NCI-H1930 (cell line): ENCODE data around the gene DHX15.

ENCODE experiments used
- DNase-seq, 2 experiments: peaks; one replicate each; lab custom pipeline; 2025; lab: John Stamatoyannopoulos, UW

Gene DHX15

DNA sequence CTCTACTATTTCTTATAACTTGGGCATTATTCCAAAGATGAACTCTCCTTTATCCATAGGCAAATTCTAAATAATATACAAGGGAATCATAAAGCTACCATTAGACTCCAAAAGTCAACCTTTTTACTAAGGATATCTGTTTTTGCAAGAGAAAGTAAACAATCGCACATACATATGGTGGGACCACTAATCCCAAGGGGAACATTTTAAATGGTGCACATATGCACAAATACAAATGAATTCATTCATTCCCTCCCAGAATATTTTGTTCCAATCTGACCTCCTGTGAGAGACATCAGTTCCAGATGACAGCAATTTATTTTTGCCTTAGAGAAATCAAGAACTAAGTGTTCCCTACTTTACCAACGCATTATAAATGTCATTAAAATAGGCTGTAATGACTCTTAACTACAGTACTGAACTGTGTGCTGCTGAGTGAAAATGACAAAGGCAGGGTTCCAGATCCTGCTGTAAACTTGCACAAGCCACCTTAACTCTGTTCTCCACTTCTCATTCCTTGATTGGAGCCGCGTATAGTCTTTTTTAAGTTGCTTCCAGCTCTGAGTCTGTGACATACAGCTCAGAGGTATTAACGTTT is 2.0 kb downstream of the DHX15 start:
- no peak for DNase-seq

DNA sequence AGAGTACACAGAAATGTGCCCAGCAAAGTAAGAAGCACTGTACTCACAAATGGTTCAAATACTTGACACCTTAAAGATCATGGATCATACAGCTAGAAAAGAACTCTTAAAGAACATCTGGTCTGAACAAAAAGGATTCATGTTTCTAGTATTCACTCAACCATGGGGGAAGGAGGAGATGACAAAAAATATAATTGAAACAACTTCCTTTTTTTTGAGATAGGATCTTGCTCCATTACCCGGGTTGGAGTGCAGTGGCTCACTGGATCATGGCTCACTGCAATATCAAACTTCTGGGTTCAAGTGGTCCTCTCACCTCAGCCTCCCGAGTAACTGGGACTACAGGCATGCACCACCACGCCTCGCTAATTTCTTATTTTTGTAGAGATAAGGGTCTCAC is 6.0 kb downstream of the DHX15 start:
- DNase-seq = no peak

DNA sequence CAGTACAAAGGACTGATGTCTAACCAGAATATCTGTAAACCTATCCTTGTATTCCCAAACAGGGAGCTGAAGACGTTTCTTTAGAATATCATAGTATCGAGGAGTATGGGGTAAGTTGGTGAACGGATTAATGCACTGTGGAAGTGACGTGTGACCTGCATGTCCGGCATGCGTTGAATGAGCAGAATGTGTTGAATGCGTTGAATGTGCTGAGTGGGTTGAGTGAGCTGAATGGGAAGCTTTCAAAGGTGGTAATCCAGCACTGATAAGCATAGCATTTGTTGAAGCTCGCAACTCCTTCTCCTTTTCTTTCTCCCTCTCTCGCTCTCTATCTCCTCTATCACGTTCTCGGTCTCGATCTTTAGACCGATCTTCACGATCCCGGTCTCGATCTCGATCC is 8.1 kb downstream of the DHX15 start:
- no peak for DNase-seq

DNA sequence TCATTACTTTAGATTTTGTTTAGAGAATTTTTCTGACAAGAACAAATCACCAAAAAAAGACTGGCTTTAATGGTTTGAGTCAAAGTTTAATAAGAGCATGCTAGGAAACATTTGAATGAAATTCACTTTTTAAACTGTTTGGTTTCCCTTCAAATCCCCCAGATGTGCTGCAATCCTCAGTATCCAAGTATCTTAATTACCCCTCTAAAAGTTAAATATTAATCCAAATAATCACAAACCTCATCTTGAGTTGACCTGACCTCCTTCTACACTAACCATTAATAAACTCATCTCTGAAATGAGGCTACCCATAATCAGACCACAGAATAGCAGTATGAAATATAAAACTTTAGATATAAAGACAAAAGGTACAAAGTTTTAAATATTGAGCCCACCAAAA is 10.1 kb downstream of the DHX15 start:
- DNase-seq = no peak

DNA sequence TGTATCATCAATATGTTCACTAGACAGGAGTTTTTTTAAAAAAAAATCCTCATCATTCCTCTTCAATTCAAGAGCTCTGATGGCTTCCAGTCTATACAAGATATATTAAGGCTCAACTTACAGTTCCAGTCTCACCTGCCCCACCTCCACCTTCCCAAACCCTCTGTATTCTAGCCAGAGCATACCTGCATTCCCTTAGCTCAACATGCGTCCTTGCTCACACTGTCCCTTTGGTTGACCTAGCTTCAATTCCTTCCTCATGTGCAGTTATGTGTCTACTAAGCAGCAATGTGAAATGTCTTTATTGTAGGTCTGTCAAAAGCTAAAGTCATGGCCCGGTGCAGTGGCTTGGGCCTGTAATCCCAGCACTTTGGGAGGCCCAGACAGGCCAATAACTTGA is 10.8 kb downstream of the DHX15 start:
- DNase-seq = no peak

DNA sequence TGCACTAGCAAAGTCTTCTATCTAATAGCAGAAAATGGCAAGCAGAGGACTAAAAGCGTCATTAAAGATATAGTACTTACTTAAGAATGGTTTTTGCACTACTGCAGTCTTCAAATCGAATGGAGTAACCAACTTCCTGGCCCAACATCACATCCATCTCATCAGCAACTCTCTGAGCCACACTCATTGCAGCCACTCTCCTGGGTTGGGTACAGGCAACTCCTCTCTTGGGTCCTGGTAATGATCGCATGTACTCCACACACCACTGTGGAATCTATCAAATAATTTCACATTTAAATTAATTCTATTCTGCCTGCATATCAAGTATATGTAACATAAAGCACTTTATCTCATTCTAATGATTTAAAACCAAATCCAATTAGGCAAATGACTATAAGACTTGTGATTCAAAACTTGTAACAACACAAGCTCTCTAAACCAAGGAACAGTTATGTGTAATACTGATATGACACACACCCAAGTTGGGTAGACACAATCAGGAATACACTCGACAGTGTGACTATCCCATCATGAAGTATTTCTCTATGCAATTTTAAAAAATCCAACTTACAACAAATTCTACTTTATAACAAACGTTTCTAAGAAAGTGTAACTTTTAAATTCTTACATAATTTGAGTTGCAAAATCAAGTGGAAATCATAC is 13.6 kb downstream of the DHX15 start:
- no peak for DNase-seq

DNA sequence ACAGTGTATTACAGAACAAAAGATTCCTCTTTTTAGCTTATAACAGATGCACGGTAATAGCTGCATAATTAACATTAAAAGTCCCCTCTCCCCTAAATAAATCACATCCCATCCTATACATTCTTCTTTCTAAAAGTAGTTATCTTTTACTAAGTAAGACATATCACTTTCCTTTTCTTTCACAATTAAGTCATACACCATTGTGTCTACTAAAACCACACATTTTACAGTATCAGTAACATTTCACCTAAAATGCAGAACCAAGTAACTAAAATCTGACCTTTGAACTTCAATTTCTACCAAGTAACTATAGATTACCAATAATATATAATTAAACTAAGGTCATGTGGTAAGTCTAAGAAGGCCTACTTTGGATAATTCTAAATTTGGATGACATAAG is 14.2 kb downstream of the DHX15 start:
- DNase-seq = no peak

DNA sequence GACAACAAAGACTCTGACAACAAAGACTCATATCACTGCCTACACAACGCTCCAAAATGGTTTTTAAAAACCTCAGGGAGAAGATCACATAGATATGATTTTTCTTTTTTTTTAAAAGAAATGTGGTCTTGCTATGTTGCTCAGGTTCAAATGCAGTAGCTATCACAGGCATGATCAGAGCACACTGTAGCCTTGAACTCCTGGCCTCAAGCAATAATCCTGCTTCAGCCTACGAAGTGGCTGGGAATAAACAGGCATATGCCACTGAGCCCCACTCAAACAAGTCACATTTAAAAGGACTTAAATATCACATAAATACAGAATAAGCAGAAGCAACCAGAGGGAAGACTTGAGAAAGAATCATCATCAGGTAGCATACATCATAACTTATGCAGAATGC is 14.7 kb downstream of the DHX15 start:
- no peak for DNase-seq

DNA sequence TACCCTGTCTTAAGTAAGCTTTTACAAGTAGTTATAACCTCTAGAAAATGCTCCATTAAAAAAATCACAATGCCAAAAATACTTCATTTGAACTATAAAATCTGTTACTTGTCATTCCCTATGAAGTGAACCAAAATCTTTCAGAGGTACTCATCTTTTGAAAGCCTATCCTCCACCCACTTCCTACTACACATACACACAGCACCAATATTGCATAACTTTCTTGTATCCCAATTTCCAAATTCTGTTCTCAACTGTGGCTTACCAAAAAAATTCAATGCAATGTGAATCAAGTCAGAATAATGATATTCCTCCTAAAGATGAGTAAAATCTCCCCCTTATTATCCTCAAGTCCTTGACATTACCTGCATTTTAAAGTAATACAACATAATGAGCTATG is 15.9 kb downstream of the DHX15 start:
- no peak for DNase-seq

DNA sequence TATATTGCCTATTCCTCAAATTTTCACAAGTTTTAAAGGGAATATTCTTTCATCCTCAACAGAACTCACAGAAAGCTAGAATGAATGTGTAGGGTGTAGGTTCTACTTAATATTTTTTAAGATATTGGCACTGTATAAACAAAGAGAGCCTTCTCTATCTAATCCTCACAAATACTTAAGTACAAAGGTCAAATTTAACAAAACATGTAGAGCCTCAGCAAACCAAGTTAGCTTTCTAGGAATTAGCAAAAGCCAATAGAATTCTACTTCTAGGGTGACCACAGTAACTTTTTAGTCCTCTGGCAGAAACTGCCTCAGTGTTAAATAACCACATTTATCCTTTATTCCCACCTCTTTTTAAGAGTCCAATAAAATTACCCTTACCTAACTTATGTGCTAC is 19.3 kb downstream of the DHX15 start:
- DNase-seq = no peak

DNA sequence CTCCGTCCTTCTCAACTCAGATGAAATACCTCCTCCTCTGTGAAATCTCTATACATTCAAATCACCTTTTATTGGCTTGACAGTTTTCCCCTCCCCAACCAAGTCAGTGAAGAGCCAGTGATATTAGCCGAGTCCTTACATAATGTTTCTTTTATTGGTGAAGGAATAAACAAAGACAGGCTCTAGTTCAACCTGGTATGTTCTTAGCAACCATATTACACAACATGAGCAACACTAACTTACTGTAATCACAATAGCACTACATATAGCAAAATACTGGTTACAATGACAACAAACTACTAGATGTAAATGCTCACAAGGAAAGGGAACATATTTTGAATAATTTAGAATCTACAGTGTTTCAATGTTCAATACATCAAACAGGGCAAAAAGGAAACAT is 19.9 kb downstream of the DHX15 start:
- no peak for DNase-seq

DNA sequence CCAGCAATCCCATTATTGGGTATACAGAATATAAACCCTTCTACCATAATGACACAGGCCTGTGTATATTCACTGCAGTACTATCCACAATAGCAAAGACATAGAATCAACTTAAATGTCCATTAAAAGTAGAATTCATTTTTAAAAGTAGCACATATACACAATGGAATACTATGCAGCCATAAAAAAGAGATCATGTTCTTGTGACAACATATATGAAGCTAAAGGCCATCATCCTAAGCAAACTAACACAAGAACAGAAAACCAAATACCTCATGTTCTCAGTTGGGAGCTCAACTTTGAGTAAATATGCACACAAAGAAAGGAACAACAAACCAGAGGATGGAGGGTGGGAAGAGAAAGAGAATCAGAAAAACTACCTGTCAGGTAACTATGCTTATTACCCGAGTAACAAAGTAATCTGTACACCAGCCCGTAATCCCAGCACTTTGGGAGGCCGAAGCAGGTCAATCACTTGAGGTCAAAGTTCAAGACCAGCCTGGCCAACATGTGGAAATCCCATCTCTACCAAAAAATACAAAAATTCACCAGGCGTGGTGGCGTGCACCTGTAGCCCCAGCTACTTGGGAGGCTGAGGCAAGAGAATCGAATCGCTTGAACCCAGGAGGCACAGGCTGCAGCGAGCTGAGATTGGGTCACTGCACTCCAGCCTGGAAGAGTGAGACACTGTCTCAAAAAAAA is 22.8 kb downstream of the DHX15 start:
- DNase-seq = no peak

DNA sequence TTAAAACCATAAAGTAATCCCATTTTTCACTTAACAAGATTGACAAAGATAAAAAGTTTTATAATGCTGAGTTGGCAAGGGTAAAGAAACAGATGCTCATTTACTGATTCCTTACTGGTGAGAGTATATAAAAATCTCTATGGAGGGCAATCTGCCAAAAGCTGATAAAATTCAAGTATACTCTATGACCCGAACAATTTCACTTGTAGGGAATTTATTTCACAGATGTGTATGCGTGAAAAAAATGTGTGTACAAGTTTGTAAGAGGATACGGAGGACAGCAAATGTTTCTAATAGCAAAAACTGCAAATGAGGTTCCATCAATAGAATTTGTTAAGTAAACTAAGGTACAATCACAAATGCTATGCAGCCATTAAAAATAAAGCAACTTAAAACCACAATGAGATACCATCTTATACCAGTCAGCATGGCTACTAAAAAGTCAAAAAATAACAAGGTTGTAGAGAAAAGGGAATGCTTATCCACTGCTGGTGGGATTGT is 23.4 kb downstream of the DHX15 start:
- DNase-seq = no peak

DNA sequence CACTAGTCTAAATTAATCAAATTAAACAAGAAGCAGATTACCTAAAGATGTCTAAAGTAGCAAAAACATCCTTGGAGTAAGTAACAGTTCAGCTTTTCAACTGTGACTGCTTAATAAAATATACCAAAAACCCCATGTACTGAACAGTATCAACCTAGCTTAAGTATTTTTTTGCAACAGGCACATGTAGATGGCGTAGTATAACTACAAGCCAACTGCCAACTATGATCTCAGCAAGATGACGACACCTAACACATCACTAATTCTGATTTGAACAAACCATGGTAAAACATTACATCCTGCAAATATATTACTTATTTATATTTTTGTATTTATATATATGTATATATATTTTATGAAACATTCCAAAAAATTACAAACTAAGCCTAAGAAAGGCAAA is 24.5 kb downstream of the DHX15 start:
- no peak for DNase-seq

DNA sequence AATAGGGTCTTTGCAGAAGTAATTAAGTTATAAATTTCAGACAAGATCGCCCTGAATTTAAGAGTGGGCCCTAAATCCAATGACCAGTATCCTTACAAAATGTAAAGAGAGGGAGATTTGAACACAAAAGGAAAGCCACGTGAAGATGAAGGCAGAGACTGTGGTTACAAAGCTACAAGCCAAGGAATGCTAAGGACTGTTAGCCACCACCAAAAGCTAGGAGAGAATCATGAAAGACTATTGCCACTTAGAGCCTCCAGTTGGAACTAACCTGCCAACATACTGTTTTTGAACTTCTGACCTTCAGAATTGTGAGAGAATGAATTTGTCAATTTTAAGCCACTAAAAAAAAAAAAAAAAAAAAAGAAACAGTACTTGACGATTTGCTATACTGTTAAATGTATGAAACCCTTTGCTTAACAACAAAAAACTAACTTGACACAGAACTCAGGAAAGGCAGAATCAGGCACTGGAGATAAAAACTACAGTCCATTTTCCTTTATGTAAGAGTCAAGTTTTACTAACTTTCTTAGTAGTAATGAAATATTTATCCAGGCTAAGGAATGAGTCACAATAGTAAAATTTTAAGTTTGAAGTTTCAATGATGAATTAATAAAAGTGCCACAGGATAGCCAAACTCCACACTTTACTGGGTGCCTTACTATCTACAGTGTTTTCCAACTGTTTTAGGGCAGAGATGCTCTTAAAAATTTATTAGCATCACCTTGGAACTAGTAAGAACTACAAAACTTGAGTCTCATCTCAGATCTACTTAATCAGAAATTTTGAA is 25.1 kb downstream of the DHX15 start:
- no peak for DNase-seq

DNA sequence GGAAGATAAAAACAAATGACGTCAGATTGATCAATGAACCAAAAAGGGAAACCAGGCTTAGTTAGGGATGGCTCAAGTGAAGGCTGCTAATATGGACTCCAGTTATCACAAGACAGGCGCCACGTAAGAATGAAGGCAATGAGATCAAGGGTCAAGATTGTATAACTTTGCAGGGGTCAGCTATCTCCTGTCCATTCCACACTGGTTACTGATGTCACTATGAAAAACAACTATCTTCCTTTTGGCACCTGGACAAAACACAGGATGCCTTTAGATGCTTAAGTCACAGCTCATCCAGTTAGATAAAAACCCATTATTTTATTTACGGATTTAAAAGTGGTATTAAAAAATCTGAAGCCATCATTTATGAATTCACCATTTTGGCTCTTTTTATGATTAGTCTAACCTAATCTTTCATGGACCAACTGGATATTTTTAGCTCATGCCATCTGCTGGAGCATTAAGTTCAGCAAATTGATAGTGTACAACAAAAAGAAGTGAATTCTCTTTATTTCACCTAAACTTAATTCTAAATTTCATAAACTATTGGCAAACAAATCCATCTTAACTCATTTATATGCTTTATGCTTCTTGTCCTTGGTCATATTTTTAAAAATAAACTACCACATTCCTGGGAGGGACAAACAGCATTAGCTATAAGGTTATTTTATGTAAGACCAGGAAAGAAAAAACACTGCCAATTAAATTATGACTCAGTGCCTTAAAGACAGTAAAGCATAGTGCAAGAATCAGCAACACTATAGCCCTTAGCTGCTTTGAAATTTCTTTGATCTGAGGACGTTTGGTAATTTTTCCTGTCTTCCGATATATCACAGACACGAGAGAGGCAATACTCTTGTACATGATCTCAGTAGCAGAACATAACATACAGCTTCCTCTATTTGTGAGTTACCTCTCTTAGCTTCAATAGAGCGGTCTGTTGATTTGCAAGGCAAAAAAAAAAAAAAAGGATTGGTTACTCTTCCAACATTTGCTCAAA is 27.0 kb downstream of the DHX15 start:
- no peak for DNase-seq

DNA sequence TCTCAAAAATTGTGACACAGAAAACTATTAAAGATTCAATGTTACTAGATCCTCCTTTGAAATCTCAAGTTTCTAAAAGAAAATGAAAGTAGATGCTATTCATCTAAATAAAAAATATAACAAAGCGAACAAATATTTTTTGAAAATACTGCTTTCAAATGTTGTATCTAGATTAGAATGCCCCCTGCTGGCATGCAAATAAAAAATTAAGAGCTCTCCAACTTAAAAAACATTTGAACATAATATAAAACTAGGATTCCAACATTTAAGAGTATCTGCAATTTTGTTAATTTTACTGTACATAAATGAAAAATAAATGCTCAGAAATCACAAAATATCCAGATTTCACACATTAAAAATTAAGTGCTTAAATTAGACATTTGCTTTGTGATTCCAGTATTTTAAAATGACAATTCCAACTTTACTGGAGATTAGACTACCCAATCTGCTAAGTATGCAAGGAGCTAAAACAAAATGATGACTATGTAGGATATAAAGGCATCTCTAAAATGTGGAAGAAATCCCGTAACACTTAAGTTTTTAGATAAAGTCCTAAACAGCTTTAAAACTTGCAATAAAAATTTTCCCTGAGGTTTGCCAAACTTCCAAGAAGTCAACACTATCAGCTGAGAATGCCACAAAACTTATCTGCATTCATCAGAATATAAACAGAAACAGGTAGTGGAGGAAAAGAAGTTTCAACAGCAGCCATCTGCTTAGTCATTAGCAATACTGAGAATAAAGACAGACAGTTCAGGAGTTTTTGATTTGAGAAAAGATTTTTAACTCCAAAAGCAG is 32.7 kb downstream of the DHX15 start:
- no peak for DNase-seq

DNA sequence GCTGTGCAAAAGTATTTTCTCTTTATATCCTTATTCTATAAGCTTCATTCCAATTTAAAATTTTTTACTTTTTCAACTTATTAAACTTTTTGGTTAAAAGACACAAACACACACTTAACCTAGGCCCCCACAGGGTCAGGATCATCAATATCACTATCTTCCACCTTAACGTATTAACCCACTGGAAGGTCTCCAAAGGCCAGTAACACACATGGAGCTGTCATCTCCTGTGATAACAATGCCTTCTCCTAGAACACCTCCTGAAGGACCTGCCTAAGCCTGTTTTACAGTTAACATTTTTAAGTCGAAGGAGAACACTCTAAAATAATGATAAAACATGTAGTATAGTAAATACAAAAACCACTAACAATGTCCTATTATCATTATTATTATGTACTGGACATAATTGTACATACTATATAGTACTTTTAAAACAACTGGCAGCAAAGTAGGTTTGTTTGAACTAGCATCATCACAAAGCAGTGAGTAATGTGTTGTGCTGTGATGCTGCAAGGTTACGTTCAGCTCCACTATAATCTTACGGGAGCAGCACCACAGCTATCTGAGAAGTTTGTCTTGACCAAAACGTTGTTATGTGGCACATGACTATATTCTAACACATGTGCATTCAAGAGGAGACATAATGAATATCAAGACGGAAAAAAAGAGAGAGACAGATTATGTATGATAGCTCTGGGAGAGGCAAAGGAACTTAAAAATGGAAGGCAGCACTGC is 33.7 kb downstream of the DHX15 start:
- DNase-seq = no peak

DNA sequence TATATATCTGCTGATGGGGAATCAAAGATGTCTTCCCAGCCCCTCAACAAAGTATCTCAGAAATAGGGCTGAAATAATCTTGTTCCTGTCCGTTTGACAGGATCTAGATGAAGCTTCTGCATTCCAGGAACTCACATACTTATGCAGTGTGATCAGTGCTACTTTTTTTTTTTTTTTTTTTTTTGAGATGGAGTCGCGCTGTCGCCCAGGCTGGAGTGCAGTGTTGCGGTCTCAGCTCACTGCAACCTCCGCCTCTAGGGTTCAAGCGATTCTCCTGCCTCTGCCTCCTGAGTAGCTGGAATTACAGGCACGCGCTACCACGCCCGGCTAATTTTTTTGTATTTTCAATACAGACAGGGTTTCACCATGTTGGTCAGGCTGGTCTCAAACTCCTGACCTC is 36.4 kb downstream of the DHX15 start:
- DNase-seq = no peak
